HG03575 (cell line): Measurements from ENCODE around the gene LONRF2.

Source experiments
- ATAC-seq: cut with Tn5 transposase; IDR thresholded peaks from one replicate; pipeline ENCODE4 v1.9.1; 2021; ENCODE audit not compliant: unreplicated experiment, insufficient number of reproducible peaks, low FRiP score; ENCODE audit errors: extremely low read depth

LONRF2 gene

GRCh38 chr2:100242891-100243619 is 79.2 kb downstream of the LONRF2 start:
- ATAC-seq: no peak

DNA sequence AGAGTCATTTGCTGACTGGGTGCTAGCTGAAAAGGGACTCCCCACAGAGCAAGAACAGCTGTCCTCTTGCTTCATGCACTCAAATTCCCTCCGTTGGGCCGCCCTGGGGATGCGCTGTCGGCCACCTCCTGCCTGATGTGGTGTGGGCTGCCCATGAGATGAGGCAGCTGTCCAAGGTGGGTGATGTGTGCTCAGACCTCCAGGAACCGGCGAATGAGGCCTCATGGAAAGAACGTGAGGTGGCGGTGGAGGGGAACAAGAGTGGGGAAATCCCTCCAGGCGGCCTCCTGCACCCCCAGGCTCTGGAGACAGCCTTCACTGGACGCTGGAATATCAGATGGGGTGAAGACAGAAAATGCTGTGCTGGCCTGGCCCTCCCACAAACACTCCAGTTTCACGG is 79.8 kb downstream of the LONRF2 start:
- ATAC-seq: no peak

GRCh38 chr2:100241236-100241635 is 81.1 kb downstream of the LONRF2 start:
- ATAC-seq: no peak

DNA sequence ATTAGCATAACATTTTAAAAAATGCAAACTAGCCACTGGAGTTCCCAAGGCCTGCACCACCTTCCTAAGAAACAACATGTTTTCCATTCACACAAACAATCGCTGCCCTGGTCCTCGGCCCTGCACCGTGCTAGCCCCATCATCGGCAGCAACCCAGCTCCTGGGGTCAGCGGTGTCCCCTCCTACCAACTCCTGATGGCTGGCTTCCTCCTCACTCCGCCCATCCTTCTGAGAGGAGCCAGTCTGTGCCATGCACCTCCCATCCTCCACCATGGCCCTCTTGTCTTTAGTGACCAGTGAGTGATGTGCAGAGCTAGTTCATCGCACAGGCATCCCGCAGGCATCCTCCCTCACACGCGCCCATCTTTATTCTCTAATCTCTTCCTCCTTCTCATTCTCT is 81.9 kb downstream of the LONRF2 start:
- ATAC-seq: no peak

DNA sequence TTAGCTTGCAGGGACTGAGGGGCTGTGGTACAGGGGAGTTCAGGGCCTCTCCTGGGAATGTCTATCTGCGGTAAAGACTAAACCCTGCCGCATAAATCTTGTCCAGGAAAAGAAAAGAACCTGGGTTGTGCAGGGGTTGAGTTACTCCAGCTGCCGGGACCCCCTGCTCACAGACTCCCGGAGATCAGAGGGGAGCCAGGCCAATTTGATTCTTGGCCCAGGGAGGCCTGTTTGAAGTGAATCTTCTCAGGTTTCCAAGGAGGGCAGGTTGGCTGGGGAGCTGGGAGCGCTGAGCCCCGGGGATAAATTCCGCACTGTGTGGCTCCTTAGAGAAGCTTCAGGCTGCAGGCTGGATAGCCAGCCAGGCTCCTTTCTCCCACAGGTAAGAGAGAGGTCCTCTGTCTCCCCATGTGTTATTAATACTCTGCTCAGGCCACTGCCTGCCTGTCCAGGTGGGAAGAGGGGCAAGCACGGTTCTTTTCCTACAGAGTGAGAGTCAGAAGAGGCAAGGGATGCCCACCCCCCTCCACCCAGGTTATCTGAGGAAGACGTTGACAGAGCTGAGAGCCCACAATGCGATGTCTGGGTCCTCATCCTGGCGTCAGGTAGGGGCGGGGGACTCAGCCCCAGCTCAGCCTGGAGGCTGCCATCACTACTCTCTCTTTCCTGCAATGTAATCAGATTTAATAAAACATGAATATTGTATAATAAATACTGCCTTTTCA is 82.7 kb downstream of the LONRF2 start:
- ATAC-seq: no peak

DNA sequence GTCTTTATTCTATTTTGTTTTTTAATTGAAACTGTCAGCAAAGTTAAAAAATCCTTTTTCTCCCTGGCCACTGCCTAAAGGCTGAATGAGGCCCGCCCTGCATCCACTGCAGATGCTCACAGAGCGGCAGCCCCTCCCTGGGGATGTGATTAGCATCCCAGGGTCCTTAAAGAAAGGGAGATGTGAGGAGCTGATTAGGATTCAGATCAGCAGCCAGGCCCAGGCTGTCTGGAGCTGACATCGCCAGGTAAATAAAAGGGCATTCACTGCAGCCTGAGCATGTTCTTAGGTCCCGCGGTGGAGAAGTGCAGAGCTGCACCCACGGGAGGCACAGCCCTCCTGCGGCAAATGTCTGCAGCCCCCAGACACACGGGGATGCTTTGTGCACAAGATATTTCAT is 83.8 kb downstream of the LONRF2 start:
- ATAC-seq: no peak

- no peak for ATAC-seq
These were observed 84.5 kb downstream of the LONRF2 start for GRCh38 chr2:100237770-100238169.

DNA sequence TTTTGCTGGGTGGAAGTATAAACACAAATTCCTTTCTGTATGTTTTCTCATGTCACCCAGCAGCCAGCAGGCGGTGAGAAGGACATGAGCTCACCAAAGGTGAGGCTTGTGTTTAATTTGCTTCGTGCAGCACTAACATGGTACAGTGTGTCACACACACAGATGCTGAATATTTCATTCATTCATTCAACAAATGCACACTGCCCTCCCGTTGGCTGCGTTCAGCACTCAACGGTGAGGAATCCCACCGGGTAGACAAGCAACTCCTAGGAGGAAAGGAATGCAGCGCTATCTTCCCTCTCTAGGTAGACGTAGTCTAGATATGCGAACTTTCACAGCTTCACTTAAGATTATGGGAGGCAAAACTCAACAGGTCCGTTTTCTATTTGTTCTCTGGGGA is 85.1 kb downstream of the LONRF2 start:
- no peak for ATAC-seq

DNA sequence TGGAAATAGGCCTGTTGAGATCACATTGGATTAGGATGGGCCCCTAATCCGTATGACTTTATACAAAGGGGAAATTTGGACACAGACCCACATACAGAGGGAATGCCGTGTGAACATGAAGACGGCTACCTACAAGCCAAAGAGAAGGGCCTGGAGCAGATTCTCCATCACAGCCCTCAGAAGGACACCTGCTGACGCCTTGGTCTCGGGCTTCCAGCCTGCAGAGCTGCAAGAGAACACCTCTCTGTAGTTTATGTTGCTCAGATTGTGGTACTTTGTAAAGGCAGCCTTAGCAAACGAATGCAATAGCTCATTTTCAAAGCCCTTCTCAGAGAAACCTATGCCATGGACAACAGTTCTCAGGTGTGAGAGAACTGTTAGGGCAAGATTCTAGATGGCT is 86.1 kb downstream of the LONRF2 start:
- no peak for ATAC-seq

GRCh38 chr2:100235581-100235980 is 86.7 kb downstream of the LONRF2 start:
- no peak for ATAC-seq

- peak; percentile 93 for ATAC-seq
These were observed 87.2 kb downstream of the LONRF2 start for GRCh38 chr2:100235098-100235497.

GRCh38 chr2:100234141-100234540 is 88.2 kb downstream of the LONRF2 start:
- ATAC-seq: no peak

DNA sequence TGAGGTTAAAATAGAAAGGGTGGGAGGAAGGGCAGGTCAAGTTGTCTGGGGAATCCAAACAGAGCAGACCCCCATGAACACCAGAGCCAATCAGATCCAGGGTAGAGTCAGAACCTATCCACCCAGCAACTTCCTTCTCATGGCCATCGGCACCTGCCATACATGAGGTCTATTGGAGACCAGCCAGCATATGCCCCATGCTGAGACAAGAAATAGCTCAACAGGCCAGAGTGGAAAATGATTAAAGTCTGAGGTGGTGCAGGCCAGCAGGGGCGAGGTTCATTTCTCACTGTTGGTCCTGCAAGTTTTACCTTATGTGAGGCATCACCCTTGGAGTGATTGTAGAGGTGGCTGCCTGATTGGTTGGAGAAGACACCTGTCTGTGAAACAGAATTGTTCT is 89.2 kb downstream of the LONRF2 start:
- ATAC-seq: no peak

- no peak for ATAC-seq
These were observed 91.5 kb downstream of the LONRF2 start for GRCh38 chr2:100230754-100231153.

GRCh38 chr2:100228967-100229366 is 93.3 kb downstream of the LONRF2 start:
- ATAC-seq: no peak

GRCh38 chr2:100228415-100228814 is 93.9 kb downstream of the LONRF2 start:
- no peak for ATAC-seq

DNA sequence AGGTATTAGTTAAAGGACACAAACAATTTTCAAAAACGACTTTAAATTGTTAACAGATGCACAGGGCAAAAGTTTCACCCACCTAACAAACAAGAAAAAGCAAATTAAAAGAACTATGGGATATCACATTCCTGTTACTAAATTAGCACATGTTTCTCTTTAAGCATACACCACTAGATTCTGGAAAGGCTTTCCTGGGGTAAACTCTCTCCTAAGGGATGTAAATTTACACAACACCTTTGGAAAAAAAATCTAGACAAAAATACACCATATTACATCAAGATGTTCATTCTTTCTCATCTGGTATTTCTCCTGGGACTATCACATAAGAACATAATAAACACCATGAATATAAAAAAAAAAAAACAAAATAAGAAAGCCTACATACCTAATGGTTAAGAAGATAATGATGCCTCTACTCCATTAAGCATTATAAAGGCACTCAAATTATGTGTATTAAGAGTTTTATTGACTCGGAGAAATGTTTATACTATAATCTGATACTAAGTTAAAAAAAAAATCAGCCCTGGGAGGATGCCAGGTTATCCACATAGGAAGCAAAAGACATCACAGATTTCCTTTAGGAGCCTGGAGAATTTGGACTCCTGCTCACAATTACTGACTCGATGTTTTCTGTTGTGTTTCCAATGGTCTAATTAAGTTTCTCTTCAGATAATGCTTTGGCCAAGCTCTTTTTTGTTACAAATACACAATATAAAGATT is 97.2 kb downstream of the LONRF2 start:
- no peak for ATAC-seq

DNA sequence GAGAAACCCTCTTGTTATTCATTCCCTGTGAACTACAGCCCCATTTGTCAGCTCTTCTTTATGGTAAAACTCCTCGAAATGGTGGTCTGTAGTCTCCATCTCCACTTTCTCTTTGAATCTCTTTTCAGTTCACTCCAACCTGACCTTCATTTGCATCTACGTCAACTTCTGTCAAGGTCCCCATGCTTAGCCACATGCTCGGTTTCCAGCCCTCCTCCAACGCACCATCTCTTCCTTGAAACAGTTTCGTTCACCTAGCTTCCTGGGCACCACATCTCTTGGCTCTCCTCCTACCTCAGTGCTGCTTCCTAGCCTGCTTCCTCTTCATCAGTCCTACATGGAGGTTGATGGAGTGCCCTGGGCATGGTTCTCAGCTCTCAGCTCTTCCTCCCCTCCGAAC is 98.8 kb downstream of the LONRF2 start:
- no peak for ATAC-seq
